ENCODE results near the gene LRG1. TPM values are rescaled to one million over a fixed set of nuclear protein-coding genes. Genes with fewer than 3 reads are reported as not detected.

LRG1 gene
- polyA plus RNA-seq, 3 donors from 2014 or later, result not detected

DNA sequence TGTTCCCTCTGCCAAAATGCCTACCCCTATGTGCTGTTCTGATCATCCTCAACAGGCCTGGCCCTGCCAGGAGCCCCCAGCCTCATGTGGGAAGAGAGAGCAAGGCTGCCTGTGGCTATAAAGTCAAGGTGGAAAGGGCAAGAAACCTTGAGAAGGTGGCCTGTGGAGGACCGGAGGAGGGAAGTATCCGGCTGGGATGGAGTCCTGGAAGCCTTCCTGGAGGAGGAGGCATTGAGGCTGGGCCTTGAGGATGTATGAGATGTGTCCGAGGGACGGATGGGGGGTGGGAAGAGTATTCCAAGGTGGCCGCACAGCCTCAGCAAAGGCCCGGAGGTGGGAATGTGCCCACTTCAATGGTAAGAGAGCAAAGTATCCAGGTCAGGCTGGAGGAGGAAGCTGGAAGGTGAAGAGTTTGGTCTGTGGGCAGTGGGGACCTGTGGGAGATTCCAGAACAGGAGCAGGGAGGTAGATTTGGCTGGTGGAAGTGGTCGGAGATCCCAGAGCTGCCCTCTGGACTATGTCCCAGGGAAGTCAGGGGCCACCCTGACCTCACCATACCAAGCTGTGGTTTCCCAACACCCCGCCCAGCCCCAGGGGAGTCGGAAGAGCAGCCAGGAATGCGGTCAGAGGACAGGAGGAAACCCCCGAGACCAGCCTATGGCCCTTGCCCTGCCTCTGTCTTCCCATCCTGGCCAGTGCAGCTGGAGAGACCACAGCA is 18.5 kb downstream of the LRG1 start:
- DNase-seq, result no peak
- H3K9me3 Mint-ChIP-seq, result no peaks in the 10 kb centered on the region
- H3K4me1 Mint-ChIP-seq, result no peaks in the 10 kb centered on the region
- peaks cover 2 to 5% (median 4%) of the 10 kb centered on the region in 3 donors for H3K27me3 Mint-ChIP-seq (ENCODE audit: low read depth in 3 of 3)
- H3K27ac Mint-ChIP-seq, result peak overlapping the region in 1 of 6 donors; percentile 71
- no peaks in the 10 kb centered on the region for H3K36me3 Mint-ChIP-seq
- H3K4me3 Mint-ChIP-seq, result no peak overlapping the region

DNA sequence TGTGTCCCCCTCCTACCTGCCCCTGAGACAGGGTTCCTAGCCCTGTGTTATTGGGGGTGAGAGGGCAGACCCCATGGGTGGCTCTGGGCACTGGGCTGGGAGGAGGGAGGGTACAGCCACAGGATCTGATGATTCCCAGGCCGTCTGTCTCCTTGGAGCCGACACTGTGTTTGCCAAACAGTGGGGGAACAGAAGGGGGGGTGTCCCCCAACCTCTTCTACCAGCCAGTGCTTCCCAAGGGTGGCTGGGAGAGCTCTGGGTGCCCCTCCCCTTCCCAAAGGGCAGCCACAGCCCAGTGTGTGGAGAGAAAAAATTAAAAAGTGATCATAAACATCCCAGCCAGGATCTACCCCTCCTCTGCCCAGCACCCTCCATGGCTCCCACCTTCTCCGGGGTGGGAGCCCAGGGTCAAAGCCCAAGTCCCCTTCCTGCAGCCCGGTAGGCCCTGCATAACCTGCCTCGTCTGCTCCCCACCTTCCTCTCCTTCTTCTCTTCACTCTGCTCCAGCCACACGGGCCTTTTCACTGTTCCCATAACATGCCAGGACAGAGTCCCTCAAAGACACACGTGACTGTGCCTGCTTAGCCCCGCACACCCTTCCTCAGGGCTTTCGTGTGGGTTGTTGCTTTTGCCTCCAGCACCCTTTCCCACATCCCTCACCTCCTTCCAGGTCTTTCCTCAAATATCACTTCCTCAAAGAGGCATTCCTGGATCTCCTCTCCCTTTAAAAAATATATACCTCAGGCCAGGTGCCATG is 20.1 kb downstream of the LRG1 start:
- Mint-ChIP-seq H3K27ac (no peak overlapping the region), H3K9me3 (no peaks in the 10 kb centered on the region), H3K27me3 (ENCODE audit: low read depth in 3 of 3) (peaks cover 2 to 4% (median 2%) of the 10 kb centered on the region in 3 donors), H3K4me1 (no peaks in the 10 kb centered on the region), H3K36me3 (no peaks in the 10 kb centered on the region), H3K4me3 (no peak overlapping the region)
- DNase-seq, result no peak

DNA sequence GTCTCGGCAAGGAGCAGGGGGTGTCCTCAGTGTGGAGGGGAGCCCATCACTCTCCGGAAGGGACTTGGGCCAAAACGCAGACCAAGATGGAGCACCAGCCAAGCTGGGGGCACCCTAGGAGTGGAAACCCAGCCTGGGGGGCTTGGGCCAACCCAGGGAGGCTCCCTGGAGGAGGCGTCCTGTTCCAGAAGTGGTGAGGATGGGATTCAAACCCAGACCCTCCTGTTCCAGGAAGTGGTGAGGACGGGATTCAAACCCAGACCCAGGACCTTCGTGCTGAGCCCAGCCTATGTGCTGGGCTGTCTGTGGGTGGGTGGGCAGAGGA is 20.7 kb downstream of the LRG1 start:
- H3K4me3 Mint-ChIP-seq, result no peak overlapping the region
- no peak overlapping the region for H3K27ac Mint-ChIP-seq

GRCh38 chr19:4518345-4519171 is 21.3 kb downstream of the LRG1 start, which contains the start of gene PLIN4:
Gene PLIN4 (minus strand): TSS chr19:4518486. CDS start chr19:4518272, 214 bp downstream.
- no peak for DNase-seq
- Mint-ChIP-seq H3K36me3 (no peaks in the 10 kb centered on the region), H3K27me3 (ENCODE audit: low read depth in 3 of 3) (peaks cover 0 to 4% (median 2%) of the 10 kb centered on the region in 3 donors), H3K4me3 (no peak within 1 kb of the TSS), H3K4me1 (no peaks in the 10 kb centered on the region), H3K27ac (no peak within 1 kb of the TSS), H3K9me3 (no peaks in the 10 kb centered on the region)

More for the DNA sequence above, 20.7 kb downstream of the LRG1 start:
- Mint-ChIP-seq H3K27me3 (ENCODE audit: low read depth in 3 of 3) (peaks cover 2 to 4% (median 2%) of the 10 kb centered on the region in 3 donors), H3K4me1 (no peaks in the 10 kb centered on the region), H3K9me3 (no peaks in the 10 kb centered on the region), H3K36me3 (no peaks in the 10 kb centered on the region)
- DNase-seq, result no peak

DNA sequence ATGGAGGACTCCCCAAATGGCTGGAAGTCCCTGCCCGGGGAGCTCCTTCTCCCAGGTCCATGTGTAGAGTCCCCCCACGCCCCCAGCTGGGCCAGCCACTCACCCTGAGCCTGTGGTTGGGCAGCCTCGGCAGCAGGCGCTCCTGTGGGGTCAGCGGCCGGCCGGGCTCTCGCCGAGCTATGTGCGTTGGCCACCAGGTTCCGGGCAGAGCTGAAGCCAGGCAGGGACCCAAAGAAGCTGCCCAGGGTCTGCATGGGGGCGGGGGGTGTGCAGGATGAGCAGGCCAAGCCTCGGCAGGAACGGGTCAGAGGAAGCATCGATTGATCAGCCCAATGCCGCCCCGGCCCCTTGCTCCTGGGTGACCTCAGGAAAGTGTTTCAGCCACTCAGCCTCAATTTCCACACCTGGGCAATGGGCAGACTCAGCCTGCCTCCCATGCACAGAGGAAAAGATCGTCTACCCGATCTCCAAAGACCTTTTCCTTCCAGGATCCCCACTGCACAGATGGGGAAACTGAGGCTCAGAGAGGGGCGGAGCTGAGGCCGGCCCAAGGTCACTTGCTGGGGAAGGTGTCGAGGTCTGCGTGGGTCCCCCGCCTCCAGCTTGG is 22.3 kb downstream of the LRG1 start:
- Mint-ChIP-seq H3K27me3 (ENCODE audit: low read depth in 3 of 3) (peaks cover 0 to 4% (median 2%) of the 10 kb centered on the region in 3 donors), H3K4me1 (no peaks in the 10 kb centered on the region), H3K4me3 (no peak overlapping the region), H3K27ac (no peak overlapping the region), H3K9me3 (no peaks in the 10 kb centered on the region), H3K36me3 (no peaks in the 10 kb centered on the region)
- no peak for DNase-seq

DNA sequence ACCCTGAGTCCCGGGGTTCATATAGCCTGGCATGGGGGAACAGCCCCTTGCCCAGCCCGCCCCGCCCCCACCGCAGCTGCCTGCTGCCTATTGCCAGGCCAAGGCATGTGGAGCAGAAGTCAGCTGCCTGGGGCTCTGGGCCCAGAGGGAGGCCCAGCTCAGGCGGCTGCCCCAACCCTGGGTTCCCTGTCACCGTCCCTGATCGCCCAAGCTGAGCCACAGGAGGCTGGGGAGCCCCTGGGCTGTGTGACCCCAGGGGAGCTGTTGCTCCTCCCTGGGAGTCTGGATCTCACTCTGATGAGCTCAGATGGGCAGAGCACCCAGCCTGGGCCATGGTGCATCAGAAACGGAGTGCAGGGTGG is 22.9 kb downstream of the LRG1 start:
- no peaks in the 10 kb centered on the region for H3K36me3 Mint-ChIP-seq
- no peak overlapping the region for H3K4me3 Mint-ChIP-seq
- peaks cover 0 to 4% (median 2%) of the 10 kb centered on the region in 3 donors for H3K27me3 Mint-ChIP-seq (ENCODE audit: low read depth in 3 of 3)
- no peak for DNase-seq
- no peaks in the 10 kb centered on the region for H3K4me1 Mint-ChIP-seq
- H3K27ac Mint-ChIP-seq, result no peak overlapping the region
- H3K9me3 Mint-ChIP-seq, result no peaks in the 10 kb centered on the region

GRCh38 chr19:4516199-4516938 is 23.5 kb downstream of the LRG1 start:
- Mint-ChIP-seq H3K9me3 (no peaks in the 10 kb centered on the region), H3K4me3 (no peak overlapping the region), H3K4me1 (no peaks in the 10 kb centered on the region), H3K27ac (no peak overlapping the region), H3K36me3 (no peaks in the 10 kb centered on the region), H3K27me3 (ENCODE audit: low read depth in 3 of 3) (peaks cover 0 to 4% (median 2%) of the 10 kb centered on the region in 3 donors)
- no peak for DNase-seq

GRCh38 chr19:4515732-4516131 is 24.1 kb downstream of the LRG1 start:
- DNase-seq, result no peak
- H3K36me3 Mint-ChIP-seq, result no peaks in the 10 kb centered on the region
- peaks cover 0 to 4% (median 2%) of the 10 kb centered on the region in 3 donors for H3K27me3 Mint-ChIP-seq (ENCODE audit: low read depth in 3 of 3)
- no peak overlapping the region for H3K4me3 Mint-ChIP-seq
- H3K4me1 Mint-ChIP-seq, result no peaks in the 10 kb centered on the region
- no peaks in the 10 kb centered on the region for H3K9me3 Mint-ChIP-seq
- no peak overlapping the region for H3K27ac Mint-ChIP-seq

DNA sequence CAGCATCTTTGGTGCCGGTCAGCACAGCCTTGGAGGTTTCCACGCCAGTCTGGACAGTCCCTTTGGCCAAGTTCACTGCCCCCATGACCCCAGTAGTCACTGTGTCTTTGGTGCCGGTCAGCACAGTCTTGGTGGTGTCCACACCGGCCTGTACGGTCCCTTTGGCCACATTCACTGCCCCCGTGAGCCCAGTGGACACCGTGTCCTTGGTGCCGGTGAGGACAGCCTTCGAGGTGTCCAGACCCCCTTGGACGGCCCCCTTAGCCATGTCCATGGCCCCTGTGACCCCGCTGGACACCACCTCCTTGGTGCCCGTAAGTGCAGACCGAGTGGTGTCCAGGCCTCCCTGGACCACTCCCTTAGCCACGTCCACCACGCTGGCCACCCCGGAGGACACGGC is 26.6 kb downstream of the LRG1 start:
- no peak for DNase-seq
- Mint-ChIP-seq H3K4me1 (no peaks in the 10 kb centered on the region), H3K27me3 (ENCODE audit: low read depth in 3 of 3) (no peaks in the 10 kb centered on the region), H3K4me3 (no peak overlapping the region), H3K36me3 (no peaks in the 10 kb centered on the region), H3K27ac (no peak overlapping the region), H3K9me3 (no peaks in the 10 kb centered on the region)

DNA sequence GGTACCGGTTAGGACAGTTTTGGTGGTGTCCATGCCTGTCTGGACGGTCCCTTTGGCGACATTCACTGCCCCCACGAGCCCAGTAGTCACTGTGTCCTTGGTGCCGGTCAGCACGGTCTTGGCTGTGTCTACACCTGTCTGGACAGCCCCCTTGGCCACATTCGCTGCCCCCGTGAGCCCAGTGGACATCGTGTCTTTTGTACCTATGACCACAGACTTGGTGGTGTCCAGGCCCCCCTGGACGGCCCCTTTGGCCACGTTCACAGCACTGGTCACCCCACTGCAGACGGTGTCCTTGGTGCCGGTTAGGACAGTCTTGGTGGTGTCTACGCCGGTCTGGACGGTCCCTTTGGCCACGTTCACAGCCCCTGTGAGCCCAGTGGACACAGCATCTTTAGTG is 27.8 kb downstream of the LRG1 start:
- Mint-ChIP-seq H3K27ac (no peak overlapping the region), H3K9me3 (no peaks in the 10 kb centered on the region), H3K27me3 (ENCODE audit: low read depth in 3 of 3) (peaks cover 0 to 2% (median 0%) of the 10 kb centered on the region in 3 donors), H3K4me1 (no peaks in the 10 kb centered on the region), H3K36me3 (no peaks in the 10 kb centered on the region), H3K4me3 (no peak overlapping the region)
- DNase-seq, result no peak

DNA sequence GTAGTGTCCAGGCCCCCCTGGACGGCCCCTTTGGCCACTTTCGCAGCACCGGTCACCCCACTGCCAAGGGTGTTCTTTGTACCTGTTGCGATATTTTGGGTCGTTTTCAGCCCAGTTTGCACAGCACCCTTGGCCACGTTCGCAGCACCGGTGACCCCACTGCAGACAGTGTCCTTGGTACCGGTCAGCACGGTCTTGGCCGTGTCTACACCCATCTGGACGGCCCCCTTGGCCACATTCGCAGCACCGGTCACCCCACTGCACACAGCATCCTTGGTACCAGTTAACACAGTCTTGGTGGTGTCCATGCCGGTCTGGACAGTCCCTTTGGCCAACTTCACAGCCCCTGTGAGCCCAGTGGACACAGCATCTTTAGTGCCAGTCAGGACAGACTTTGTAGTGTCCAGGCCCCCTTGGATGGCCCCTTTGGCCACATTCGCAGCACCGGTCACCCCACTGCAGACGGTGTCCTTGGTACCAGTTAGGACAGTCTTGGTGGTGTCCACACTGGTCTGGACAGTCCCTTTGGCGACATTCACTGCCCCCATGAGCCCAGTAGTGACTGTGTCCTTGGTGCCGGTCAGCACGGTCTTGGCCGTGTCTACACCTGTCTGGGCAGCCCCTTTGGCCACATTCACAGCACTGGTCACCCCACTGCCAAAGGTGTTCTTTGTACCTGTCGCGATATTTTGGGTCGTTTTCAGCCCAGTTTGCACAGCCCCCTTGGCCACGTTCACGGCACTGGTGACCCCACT is 28.4 kb downstream of the LRG1 start:
- DNase-seq, result no peak
- H3K27me3 Mint-ChIP-seq (ENCODE audit: low read depth in 3 of 3), result peaks cover 0 to 2% (median 0%) of the 10 kb centered on the region in 3 donors
- no peak overlapping the region for H3K4me3 Mint-ChIP-seq
- no peak overlapping the region for H3K27ac Mint-ChIP-seq
- H3K36me3 Mint-ChIP-seq, result no peaks in the 10 kb centered on the region
- no peaks in the 10 kb centered on the region for H3K9me3 Mint-ChIP-seq
- no peaks in the 10 kb centered on the region for H3K4me1 Mint-ChIP-seq

DNA sequence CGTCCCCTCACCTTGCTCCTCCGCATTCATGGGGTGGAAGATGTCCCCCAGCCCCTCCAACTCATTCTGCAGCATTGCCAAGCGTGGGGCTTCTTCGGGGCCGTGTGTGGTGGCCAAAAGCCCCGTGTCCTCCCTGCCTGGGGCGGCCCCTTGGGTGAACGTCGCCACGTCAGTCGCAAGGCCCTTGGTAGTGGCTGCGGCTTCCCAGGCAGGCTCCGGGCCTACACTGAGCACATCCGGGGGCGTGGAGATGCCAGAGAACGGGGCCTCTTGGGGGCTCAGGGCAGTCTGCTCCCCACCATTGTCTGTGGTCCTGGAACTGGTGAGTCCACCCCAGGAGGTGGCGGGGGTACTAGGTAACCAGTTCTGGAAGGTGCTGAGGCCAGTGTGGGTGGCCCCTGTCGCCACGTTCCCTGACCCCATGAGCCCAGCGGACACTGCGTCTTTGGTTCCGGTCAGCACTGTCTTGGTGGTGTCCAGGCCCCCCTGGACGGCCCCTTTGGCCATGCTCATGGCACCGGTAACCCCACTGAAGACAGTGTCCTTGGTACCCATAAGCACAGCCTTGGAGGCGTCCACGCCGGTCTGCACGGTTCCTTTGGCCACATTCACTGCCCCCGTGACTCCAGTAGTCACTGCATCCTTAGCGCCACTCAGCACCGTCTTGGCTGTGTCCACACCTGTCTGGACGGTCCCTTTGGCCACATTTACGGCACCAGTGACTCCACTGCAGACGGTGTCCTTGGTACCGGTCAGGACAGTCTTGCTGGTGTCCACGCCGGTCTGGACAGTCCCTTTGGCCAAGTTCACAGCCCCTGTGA is 29.2 kb downstream of the LRG1 start:
- Mint-ChIP-seq H3K27me3 (ENCODE audit: low read depth in 3 of 3) (peaks cover 0 to 3% (median 2%) of the 10 kb centered on the region in 3 donors), H3K27ac (no peak overlapping the region), H3K9me3 (no peaks in the 10 kb centered on the region), H3K4me1 (no peaks in the 10 kb centered on the region), H3K4me3 (no peak overlapping the region), H3K36me3 (peaks cover 0 to 4% (median 4%) of the 10 kb centered on the region in 3 donors)
- DNase-seq, result no peak
